ENCODE measurements around the gene PPP2R5A. TPM values are rescaled to one million over a fixed set of nuclear protein-coding genes. Genes with fewer than 3 reads are reported as not detected.

Gene PPP2R5A
- total and polyA plus RNA-seq, 2 of the 13 experiments (the other 11 are each of a cell fraction or from before 2014, with no cell fraction given) = 22.0 to 31.4 TPM

GRCh38 chr1:212261361-212261929 is 23.8 kb upstream of the PPP2R5A start (continued):
- TF ChIP-seq SALL2 (CRISPR knock-in tag; IDR thresholded peaks at IDR 0.05) (no peak), GABPB1 (CRISPR knock-in tag; IDR thresholded peaks at IDR 0.05) (no peak), ZBTB14 (CRISPR knock-in tag; IDR thresholded peaks at IDR 0.05) (no peak), CEBPG (CRISPR knock-in tag; IDR thresholded peaks at IDR 0.05) (0 out of 2 replicates have a peak, but pooled peaks have one; percentile 21)

- 95% methylated on average over 2 of the region's 2 CpGs for WGBS (ENCODE audit: low lambda C conversion rate)
- H4K20me1 ChIP-seq (ENCODE audit: insufficient read depth, low read length) = no peaks in the 10 kb centered on the region
- CTCF ChIA-PET (ENCODE audit: low intra/inter-chr PET ratio, low total read pairs) = no interaction called here
- H3K4me1 ChIP-seq (ENCODE audit: insufficient read depth, low read length) = peaks cover 13% of the 10 kb centered on the region
- in situ Hi-C loops (cut with HindIII; ENCODE audit: extremely low pct_ligation_motif_present, low pct_unique_long_range_greater_than_20kb) = no loop called here
- no peak overlapping the region for H3K9ac ChIP-seq (ENCODE audit: insufficient read depth, low read depth, low read length)
- H3K4me3 ChIP-seq (replicated peaks in 1 of 3; ENCODE audit: insufficient read depth in 1 of 3, low read depth in 2 of 3, low read length in 3 of 3) = no peak overlapping the region
- FAIRE-seq (no peak), DNase-seq (ENCODE audit: low spot score) (no peak), ATAC-seq (no peak)
- H3K79me2 ChIP-seq (ENCODE audit: insufficient read depth, low read length) = no peaks in the 10 kb centered on the region
- peaks cover 0 to 3% of the 10 kb centered on the region in 2 experiments; a peak in 1 of 5 replicates for H3K27me3 ChIP-seq (ENCODE audit: control insufficient read depth in 1 of 2, insufficient read depth in 2 of 2, low read length in 2 of 2)
- POLR2A ChIA-PET = interaction anchor here (1.1 kb wide), 1 partner anchor 11 kb away, joined by 4 read pairs; no protein-coding TSS in a partner anchor
- no peak overlapping the region for H3K4me2 ChIP-seq (ENCODE audit: low read depth, low read length)
- intact Hi-C loops (cut with micrococcal nuclease; ENCODE audit: unreplicated experiment) = no loop called here
- no peaks in the 10 kb centered on the region for H3K9me3 ChIP-seq (ENCODE audit: low read length)
- no peaks in the 10 kb centered on the region for H3K36me3 ChIP-seq (replicated peaks in 1 of 2; ENCODE audit: control insufficient read depth in 1 of 2, insufficient read depth in 2 of 2, low read length in 2 of 2)
- BruUV-seq (replicated peaks) = no TSS peak
- H2AFZ ChIP-seq (ENCODE audit: low read length) = no peak overlapping the region
- no peak overlapping the region for H3K27ac ChIP-seq (ENCODE audit: extremely low read length, insufficient read depth, low read length)
- TF ChIP-seq ZBTB26 (CRISPR knock-in tag; IDR thresholded peaks at IDR 0.05; ENCODE audit: borderline replicate concordance) (no peak), KLF12 (CRISPR knock-in tag; IDR thresholded peaks at IDR 0.05; ENCODE audit: borderline replicate concordance) (no peak), TBX3 (IDR thresholded peaks at IDR 0.05; ENCODE audit: borderline replicate concordance) (no peak), ZNF10 (CRISPR knock-in tag; IDR thresholded peaks at IDR 0.05; ENCODE audit: borderline replicate concordance, low read depth) (no peak), RCOR2 (CRISPR knock-in tag; IDR thresholded peaks at IDR 0.05) (no peak), ZFP41 (CRISPR knock-in tag; IDR thresholded peaks at IDR 0.05; ENCODE audit: borderline replicate concordance) (no peak), ARNT (IDR thresholded peaks at IDR 0.05) (no peak), MYC (CRISPR knock-in tag; IDR thresholded peaks at IDR 0.05; ENCODE audit: borderline replicate concordance) (no peak), HIVEP1 (CRISPR knock-in tag; IDR thresholded peaks at IDR 0.05) (no peak), HOXA9 (CRISPR knock-in tag; IDR thresholded peaks at IDR 0.05; ENCODE audit: borderline replicate concordance) (no peak), ZFP90 (CRISPR knock-in tag; IDR thresholded peaks at IDR 0.05; ENCODE audit: borderline replicate concordance) (no peak), WIZ (CRISPR knock-in tag; IDR thresholded peaks at IDR 0.05) (no peak), ZFYVE20 (CRISPR knock-in tag; IDR thresholded peaks at IDR 0.05; ENCODE audit: borderline replicate concordance, low read depth) (no peak)
- TF ChIP-seq, protein P1, sequence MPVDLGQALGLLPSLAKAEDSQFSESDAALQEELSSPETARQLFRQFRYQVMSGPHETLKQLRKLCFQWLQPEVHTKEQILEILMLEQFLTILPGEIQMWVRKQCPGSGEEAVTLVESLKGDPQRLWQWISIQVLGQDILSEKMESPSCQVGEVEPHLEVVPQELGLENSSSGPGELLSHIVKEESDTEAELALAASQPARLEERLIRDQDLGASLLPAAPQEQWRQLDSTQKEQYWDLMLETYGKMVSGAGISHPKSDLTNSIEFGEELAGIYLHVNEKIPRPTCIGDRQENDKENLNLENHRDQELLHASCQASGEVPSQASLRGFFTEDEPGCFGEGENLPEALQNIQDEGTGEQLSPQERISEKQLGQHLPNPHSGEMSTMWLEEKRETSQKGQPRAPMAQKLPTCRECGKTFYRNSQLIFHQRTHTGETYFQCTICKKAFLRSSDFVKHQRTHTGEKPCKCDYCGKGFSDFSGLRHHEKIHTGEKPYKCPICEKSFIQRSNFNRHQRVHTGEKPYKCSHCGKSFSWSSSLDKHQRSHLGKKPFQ (CRISPR knock-in tag; IDR thresholded peaks at IDR 0.05; ENCODE audit: insufficient replicate concordance) = no peak
- TF ChIP-seq, protein P2, sequence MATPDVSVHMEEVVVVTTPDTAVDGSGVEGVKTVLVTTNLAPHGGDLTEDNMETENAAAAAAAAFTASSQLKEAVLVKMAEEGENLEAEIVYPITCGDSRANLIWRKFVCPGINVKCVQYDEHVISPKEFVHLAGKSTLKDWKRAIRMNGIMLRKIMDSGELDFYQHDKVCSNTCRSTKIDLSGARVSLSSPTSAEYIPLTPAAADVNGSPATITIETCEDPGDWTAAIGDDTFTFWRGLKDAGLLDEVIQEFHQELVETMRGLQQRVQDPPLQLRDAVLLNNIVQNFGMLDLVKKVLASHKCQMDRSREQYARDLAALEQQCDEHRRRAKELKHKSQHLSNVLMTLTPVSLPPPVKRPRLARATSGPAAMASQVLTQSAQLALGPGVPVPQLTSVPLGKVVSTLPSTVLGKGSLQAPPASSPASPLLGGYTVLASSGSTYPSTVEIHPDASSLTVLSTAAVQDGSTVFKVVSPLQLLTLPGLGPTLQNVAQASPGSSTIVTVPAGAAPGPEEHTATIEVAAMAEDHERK (CRISPR knock-in tag; IDR thresholded peaks at IDR 0.05; ENCODE audit: low read depth) = no peak
Observed at GRCh38 chr1:212267017-212267416, 18.2 kb upstream of the PPP2R5A start.

All from HepG2 (cell line).